HEK293T (cell line): ENCODE measurements around the gene TBC1D3B.

Experiments
- BHLHE40 ChIP-seq: fragments of 450-650 bp; IDR thresholded peaks from 2 replicates; pipeline ENCODE4 v1.6.1; 2016; ENCODE audit warnings: mild to moderate bottlenecking, moderate library complexity, borderline replicate concordance
- ELF4 ChIP-seq: fragments of 450-650 bp; IDR thresholded peaks from 2 replicates; pipeline ENCODE4 v1.6.1; 2017; ENCODE audit warnings: antibody characterized with exemption
- FOXA1 ChIP-seq: fragments of 450-650 bp; IDR thresholded peaks from 2 replicates; pipeline ENCODE4 v1.6.1; 2016; ENCODE audit warnings: mild to moderate bottlenecking
- FOXK2 ChIP-seq: fragments of 450-650 bp; IDR thresholded peaks from 2 replicates; pipeline ENCODE4 v1.6.1; 2016; ENCODE audit warnings: mild to moderate bottlenecking
- LEF1 ChIP-seq: fragments of 450-650 bp; IDR thresholded peaks from 2 replicates; pipeline ENCODE4 v1.6.1; 2017; ENCODE audit warnings: mild to moderate bottlenecking, borderline replicate concordance
- PKNOX1 ChIP-seq: fragments of 450-650 bp; IDR thresholded peaks from 2 replicates; pipeline ENCODE4 v1.6.1; 2016
- SP1 ChIP-seq: fragments of 450-650 bp; IDR thresholded peaks from 2 replicates; pipeline ENCODE4 v1.6.1; 2017
- SUZ12 ChIP-seq: fragments of 450-650 bp; IDR thresholded peaks from 2 replicates; pipeline ENCODE4 v1.6.1; 2016; ENCODE audit warnings: mild to moderate bottlenecking
- TARDBP ChIP-seq: fragments of 450-650 bp; IDR thresholded peaks from 2 replicates; pipeline ENCODE4 v1.6.1; 2016
- ZNF384 ChIP-seq: fragments of 450-650 bp; IDR thresholded peaks from 2 replicates; pipeline ENCODE4 v1.6.1; 2016

GRCh38 chr17:36149296-36149820, 27.1 kb downstream of the TBC1D3B start:
- TF ChIP-seq ZNF384 (no peak), TARDBP (no peak), ELF4 (no peak), SUZ12 (no peak), SP1 (no peak), PKNOX1 (no peak), FOXA1 (no peak), LEF1 (no peak), FOXK2 (no peak), BHLHE40 (no peak)
